WTC11 (cell line): ENCODE results near the gene VAV2.

Experiments used
- E2F5 ChIP-seq: sonication (generic); formaldehyde crosslinking; IDR thresholded peaks from 2 replicates; pipeline ENCODE4 v1.8.1; 2022; ENCODE audit warnings: mild to moderate bottlenecking, moderate library complexity, missing genetic modification reagents
- JAZF1 ChIP-seq: fragments of 250-450 bp; sonication (Bioruptor Pico); IDR thresholded peaks from 2 replicates; pipeline ENCODE4 v1.9.0; 2021; ENCODE audit warnings: moderate library complexity, mild to moderate bottlenecking, inconsistent platforms
- SP1 ChIP-seq: sonication (generic); formaldehyde crosslinking; conservative IDR thresholded peaks from 2 replicates; pipeline ENCODE4 v1.8.1; 2022; ENCODE audit warnings: missing genetic modification reagents
- TF ChIP-seq, protein P1 (sequence below): fragments of 250-450 bp; sonication (Bioruptor Pico); IDR thresholded peaks from 2 replicates; pipeline ENCODE4 v1.8.0; 2021; ENCODE audit warnings: mild to moderate bottlenecking
- TF ChIP-seq, protein P2 (sequence below): fragments of 200-600 bp; IDR thresholded peaks from 2 replicates; pipeline ENCODE4 v1.8.0; 2022; ENCODE audit warnings: antibody characterized with exemption
- TF ChIP-seq, protein P3 (sequence below): fragments of 250-450 bp; sonication (Bioruptor Pico); conservative IDR thresholded peaks from 2 replicates; pipeline ENCODE4 v1.9.0; 2021; ENCODE audit warnings: mild to moderate bottlenecking

- no peak for TF ChIP-seq JAZF1 (CRISPR knock-in tag)
- TF ChIP-seq, protein P1, sequence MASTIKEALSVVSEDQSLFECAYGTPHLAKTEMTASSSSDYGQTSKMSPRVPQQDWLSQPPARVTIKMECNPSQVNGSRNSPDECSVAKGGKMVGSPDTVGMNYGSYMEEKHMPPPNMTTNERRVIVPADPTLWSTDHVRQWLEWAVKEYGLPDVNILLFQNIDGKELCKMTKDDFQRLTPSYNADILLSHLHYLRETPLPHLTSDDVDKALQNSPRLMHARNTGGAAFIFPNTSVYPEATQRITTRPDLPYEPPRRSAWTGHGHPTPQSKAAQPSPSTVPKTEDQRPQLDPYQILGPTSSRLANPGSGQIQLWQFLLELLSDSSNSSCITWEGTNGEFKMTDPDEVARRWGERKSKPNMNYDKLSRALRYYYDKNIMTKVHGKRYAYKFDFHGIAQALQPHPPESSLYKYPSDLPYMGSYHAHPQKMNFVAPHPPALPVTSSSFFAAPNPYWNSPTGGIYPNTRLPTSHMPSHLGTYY: no peak
- no peak for TF ChIP-seq E2F5
- TF ChIP-seq, protein P2, sequence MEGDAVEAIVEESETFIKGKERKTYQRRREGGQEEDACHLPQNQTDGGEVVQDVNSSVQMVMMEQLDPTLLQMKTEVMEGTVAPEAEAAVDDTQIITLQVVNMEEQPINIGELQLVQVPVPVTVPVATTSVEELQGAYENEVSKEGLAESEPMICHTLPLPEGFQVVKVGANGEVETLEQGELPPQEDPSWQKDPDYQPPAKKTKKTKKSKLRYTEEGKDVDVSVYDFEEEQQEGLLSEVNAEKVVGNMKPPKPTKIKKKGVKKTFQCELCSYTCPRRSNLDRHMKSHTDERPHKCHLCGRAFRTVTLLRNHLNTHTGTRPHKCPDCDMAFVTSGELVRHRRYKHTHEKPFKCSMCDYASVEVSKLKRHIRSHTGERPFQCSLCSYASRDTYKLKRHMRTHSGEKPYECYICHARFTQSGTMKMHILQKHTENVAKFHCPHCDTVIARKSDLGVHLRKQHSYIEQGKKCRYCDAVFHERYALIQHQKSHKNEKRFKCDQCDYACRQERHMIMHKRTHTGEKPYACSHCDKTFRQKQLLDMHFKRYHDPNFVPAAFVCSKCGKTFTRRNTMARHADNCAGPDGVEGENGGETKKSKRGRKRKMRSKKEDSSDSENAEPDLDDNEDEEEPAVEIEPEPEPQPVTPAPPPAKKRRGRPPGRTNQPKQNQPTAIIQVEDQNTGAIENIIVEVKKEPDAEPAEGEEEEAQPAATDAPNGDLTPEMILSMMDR: no peak
- TF ChIP-seq, protein P3, sequence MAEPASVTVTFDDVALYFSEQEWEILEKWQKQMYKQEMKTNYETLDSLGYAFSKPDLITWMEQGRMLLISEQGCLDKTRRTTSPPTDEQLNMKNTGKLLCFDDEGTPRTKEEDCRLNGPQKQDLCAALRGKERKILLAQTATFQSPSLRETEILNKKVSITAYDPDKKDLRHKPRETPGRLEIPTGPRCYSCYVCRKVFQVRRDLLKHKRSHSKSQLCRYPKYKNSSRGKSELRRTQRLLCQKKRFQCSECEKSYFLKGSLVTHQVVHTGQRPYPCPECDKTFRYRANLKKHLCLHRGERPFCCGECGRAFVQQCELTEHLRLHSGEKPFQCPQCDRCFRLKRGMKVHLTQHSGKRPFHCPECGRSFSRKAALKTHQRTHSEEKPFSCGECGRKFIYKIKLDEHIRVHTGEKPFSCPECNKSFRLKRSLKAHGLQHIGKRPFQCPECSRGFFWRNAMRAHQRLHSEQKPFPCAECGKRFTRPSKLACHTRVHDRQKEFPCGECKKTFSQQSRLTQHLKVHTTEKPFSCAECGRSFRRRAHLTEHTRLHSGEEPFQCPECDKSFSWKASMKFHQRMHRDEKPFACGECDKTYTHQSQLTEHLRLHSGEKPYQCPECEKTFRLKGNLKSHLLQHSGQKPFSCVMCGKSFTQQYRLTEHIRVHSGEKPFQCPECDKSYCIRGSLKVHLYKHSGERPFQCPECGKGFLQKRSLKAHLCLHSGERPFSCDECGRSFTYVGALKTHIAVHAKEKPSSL (CRISPR knock-in tag): no peak
- no peak for TF ChIP-seq SP1 (CRISPR knock-in tag)
Observed at GRCh38 chr9:133791069-133791468, 201.1 kb downstream of the VAV2 start.
